HG03575 (cell line): ENCODE measurements around the gene CD6.

Experiments
- ATAC-seq: cut with Tn5 transposase; IDR thresholded peaks from one replicate; pipeline ENCODE4 v1.9.1; 2021; ENCODE audit not compliant: unreplicated experiment, insufficient number of reproducible peaks, low FRiP score; ENCODE audit errors: extremely low read depth

Gene CD6

GRCh38 chr11:61020551-61021235 is 49.2 kb downstream of the CD6 start:
- no peak for ATAC-seq

- no peak for ATAC-seq
These were observed 50.3 kb downstream of the CD6 start for GRCh38 chr11:61021661-61022212.

GRCh38 chr11:61022311-61023085 is 51.0 kb downstream of the CD6 start:
- ATAC-seq: no peak

- ATAC-seq: no peak
These were observed 51.8 kb downstream of the CD6 start for GRCh38 chr11:61023086-61023965.

- ATAC-seq: no peak
These were observed 52.5 kb downstream of the CD6 start for GRCh38 chr11:61023966-61024295.

GRCh38 chr11:61024938-61025820 is 53.7 kb downstream of the CD6 start:
- no peak for ATAC-seq

- no peak for ATAC-seq
These were observed 54.3 kb downstream of the CD6 start for GRCh38 chr11:61025821-61026120.

- ATAC-seq: no peak
These were observed 54.9 kb downstream of the CD6 start for GRCh38 chr11:61026121-61027031.

GRCh38 chr11:61027141-61027840 is 55.8 kb downstream of the CD6 start:
- ATAC-seq: no peak

GRCh38 chr11:61028135-61028729 is 56.8 kb downstream of the CD6 start:
- peak; percentile 64 for ATAC-seq

GRCh38 chr11:61032824-61033223 is 61.3 kb downstream of the CD6 start:
- no peak for ATAC-seq

- ATAC-seq: no peak
These were observed 61.9 kb downstream of the CD6 start for GRCh38 chr11:61033417-61033816.

- ATAC-seq: no peak
These were observed 62.6 kb downstream of the CD6 start for GRCh38 chr11:61034111-61034510.

GRCh38 chr11:61034704-61035525 is 63.4 kb downstream of the CD6 start:
- no peak for ATAC-seq

- ATAC-seq: no peak
These were observed 64.0 kb downstream of the CD6 start for GRCh38 chr11:61035526-61035835.

GRCh38 chr11:61037441-61038093 is 66.1 kb downstream of the CD6 start:
- ATAC-seq: no peak
